ENCODE data around the gene XPO1.
"Not testable (repeated sequence)": the region's sequence is repeated elsewhere in the genome, so short reads cannot be mapped to it uniquely, and the experiment has no call there.

Gene XPO1, protein sequence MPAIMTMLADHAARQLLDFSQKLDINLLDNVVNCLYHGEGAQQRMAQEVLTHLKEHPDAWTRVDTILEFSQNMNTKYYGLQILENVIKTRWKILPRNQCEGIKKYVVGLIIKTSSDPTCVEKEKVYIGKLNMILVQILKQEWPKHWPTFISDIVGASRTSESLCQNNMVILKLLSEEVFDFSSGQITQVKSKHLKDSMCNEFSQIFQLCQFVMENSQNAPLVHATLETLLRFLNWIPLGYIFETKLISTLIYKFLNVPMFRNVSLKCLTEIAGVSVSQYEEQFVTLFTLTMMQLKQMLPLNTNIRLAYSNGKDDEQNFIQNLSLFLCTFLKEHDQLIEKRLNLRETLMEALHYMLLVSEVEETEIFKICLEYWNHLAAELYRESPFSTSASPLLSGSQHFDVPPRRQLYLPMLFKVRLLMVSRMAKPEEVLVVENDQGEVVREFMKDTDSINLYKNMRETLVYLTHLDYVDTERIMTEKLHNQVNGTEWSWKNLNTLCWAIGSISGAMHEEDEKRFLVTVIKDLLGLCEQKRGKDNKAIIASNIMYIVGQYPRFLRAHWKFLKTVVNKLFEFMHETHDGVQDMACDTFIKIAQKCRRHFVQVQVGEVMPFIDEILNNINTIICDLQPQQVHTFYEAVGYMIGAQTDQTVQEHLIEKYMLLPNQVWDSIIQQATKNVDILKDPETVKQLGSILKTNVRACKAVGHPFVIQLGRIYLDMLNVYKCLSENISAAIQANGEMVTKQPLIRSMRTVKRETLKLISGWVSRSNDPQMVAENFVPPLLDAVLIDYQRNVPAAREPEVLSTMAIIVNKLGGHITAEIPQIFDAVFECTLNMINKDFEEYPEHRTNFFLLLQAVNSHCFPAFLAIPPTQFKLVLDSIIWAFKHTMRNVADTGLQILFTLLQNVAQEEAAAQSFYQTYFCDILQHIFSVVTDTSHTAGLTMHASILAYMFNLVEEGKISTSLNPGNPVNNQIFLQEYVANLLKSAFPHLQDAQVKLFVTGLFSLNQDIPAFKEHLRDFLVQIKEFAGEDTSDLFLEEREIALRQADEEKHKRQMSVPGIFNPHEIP (N-terminal part only)

GRCh38 chr2:61538200-61538919 lies at the start of gene XPO1:
Gene XPO1 (minus strand): TSS chr2:61538356. CDS start chr2:61533897, 4,459 bp downstream.
- DNase-seq (ENCODE audit: low read depth, low spot score) = peak; percentile 100

GRCh38 chr2:61586928-61587327 lies 48.8 kb upstream of the XPO1 start:
- not testable (repeated sequence) for DNase-seq (ENCODE audit: low read depth, low spot score)

- peak; percentile 2 for DNase-seq (ENCODE audit: low read depth, low spot score)
These were observed 47.2 kb upstream of the XPO1 start for GRCh38 chr2:61585383-61585782.

GRCh38 chr2:61584368-61584767 lies 46.2 kb upstream of the XPO1 start:
- DNase-seq (ENCODE audit: low read depth, low spot score) = not testable (repeated sequence)

GRCh38 chr2:61582165-61582564 lies 44.0 kb upstream of the XPO1 start:
- peak; percentile 13 for DNase-seq (ENCODE audit: low read depth, low spot score)

GRCh38 chr2:61581716-61582115 lies 43.6 kb upstream of the XPO1 start:
- DNase-seq (ENCODE audit: low read depth, low spot score) = no peak

- DNase-seq (ENCODE audit: low read depth, low spot score) = peak; percentile 2
These were observed 37.3 kb upstream of the XPO1 start for GRCh38 chr2:61575447-61575859.

GRCh38 chr2:61566566-61566965 lies 28.4 kb upstream of the XPO1 start:
- no peak for DNase-seq (ENCODE audit: low read depth, low spot score)

- DNase-seq (ENCODE audit: low read depth, low spot score) = no peak
These were observed 24.5 kb upstream of the XPO1 start for GRCh38 chr2:61562615-61563014.

GRCh38 chr2:61558160-61558559 lies 20.0 kb upstream of the XPO1 start:
- no peak for DNase-seq (ENCODE audit: low read depth, low spot score)

DNA sequence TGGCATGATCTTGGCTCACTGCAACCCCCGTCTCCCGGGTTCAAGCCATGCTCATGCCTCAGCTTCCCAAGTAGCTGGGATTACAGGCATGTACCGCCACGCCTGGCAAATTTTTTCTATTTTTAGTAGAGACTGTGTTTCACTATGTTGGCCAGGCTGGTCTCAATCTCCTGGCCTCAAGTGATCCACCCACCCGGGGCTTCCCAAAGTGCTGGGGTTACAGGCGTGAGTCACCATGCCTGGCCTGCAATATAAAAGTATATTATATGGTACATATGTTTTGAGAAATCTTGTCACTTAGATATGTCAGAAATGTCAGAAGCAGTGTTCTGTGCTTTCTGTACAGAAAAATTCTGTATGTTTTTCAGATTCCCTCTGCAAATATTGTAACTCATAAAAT lies 19.2 kb upstream of the XPO1 start:
- no peak for DNase-seq (ENCODE audit: low read depth, low spot score)

GRCh38 chr2:61554604-61555003 lies 16.4 kb upstream of the XPO1 start:
- DNase-seq (ENCODE audit: low read depth, low spot score) = no peak

DNA sequence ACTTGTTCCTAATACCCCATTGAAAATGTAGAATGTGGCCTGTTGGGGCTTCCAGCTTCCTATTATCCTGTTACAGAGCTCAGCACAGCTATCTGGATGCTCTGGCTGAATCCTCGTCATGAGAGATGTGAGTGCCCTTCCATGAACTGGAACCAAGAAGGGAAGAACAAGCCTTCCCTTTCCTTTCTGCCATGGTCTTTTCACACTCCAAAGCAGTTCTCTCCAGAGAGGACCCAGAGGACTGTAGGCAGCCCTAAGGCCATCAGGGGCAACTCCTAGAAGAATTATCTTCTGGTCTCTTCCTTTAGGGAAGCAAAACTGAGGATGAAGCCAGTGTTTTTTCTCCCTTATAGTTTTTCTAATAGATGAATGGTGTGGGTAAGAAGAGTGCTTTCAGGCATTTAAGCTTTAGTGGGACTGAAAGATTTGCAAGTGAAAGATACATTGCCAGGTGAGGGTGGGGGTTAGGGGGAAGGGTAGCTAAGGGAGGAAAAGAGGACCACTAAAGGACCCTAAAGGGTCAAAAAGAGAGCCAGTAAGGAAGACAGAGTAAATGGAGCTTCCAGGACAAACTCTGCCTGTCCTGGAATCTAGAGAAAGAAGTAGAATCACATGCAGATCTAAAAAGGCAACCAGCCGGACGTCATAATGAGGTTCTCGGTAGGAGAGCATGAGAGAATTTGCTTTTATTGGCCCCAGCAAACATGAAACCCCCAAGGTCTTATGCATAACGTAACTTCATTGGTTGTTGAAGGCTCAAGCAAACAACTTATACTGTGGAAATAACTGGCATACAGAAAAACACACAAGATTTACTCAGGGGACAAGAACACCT lies 12.4 kb upstream of the XPO1 start:
- peak; percentile 28 for DNase-seq (ENCODE audit: low read depth, low spot score)

DNA sequence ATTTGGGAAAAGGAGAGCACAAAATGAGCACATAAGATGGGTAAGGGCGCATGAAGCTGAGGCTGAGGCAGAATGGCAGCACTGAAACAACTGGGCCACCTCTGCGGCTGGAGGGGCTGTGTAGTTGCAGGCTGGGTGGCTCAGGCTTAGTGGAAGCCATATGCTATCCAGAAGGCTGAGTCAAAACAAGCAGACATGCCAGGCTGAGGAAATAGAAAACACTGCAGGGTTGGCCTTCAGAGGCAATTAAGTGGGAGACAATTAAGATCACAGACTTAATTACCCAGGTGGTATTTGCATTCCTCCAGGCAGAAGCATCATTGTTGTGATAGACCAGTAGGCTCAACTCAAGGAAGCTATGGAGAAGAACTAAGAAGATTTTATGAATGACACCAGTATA lies 11.4 kb upstream of the XPO1 start:
- no peak for DNase-seq (ENCODE audit: low read depth, low spot score)

GRCh38 chr2:61543062-61543461 lies 4.9 kb upstream of the XPO1 start:
- DNase-seq (ENCODE audit: low read depth, low spot score) = no peak

DNA sequence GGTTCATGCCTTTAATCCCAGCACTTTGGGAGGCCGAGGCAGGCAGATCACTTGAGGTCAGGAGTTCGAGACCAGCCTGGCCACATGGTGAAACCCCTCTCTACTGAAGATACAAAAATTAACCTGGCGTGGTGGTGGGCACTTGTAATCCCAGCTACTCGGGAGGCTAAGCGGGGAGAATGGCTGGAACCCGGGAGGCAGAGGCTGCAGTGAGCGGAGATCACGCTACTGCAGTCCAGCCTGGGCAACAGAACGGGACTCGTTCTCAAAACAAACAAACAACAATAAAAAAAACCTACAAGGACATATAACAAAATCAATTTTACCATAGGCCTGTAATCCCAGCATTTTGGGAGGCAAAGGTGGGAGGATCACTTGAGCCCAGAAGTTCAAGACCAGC lies 2.0 kb upstream of the XPO1 start:
- not testable (repeated sequence) for DNase-seq (ENCODE audit: low read depth, low spot score)

DNA sequence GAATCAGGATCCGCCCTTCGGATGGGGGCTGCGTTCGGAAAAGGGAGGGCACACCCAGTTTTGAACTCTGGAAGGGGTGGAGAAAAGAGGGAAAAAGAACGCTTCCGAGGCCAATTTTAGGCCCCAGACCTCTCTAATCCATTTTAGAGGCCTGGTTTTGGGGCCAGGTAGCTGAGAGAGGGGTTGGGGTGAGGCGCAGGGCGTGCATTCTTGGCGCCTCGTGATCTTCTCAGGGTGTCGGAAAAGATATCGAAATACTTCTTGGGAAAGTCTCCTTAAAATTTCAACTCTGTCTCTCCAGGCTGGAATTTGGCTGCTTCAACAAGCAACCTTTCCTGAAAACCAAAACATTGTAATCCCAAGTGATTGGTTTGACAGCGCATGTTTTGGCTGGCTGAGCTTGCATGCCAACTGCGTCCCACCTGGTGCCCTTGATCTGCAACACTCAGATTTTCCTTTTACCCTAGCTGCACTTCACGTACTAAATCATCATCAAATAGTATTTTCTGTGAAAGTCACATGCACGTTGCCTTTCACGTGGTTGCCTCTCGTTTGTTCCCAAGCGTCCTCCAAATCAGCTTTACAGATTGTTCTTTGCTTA lies 864 bp upstream of the XPO1 start:
- peak; percentile 52 for DNase-seq (ENCODE audit: low read depth, low spot score)

DNA sequence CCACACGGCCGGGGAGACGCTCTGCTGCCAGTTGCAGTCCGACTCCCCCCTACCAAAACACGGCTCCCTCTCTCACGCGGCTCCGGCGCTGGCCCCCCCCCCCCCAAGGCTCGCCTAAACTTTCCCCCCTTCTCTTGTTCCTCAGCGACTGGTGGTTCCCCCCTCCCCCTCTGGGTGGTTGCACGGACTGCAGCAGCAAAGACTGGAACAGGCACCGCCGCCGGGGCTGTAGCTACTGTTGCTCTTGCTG lies 281 bp downstream of the XPO1 start:
- no peak for DNase-seq (ENCODE audit: low read depth, low spot score)

DNA sequence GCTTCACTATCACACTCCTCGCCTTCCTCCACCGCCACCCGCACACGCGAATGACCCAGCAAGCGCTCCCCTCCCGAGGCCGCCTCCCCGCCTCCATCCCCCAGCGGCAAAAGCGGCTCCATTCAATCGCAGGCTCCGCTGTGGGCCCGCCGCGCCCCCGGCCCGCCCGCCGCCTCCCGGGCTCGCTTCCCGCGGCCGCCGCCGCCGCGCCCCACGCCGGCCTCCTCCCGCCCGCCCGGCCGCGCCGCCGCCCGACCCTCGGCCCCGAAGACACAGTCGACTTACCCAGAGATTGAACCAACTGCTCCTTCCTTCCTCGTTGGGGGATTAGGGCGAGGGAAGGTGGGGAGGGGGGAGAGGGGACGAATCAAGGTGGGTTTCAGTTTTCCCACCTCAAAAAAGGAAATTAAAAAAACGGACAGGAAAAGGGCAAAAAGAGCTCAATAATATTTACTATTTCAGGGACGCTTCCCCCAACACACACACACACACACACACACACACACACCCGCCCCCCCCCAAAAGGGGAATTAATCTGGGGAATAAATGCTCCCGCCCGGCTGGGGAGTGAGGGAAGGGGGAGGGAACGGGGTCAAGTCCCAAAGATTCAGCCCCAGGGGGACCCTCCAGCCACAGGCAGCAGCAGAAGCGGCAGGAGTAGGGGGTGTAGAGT lies 743 bp downstream of the XPO1 start:
- peak; percentile 68 for DNase-seq (ENCODE audit: low read depth, low spot score)

Measured in astrocyte of the hippocampus (primary cell).